ENCODE data around the gene CORIN. TPM values are rescaled to one million over a fixed set of nuclear protein-coding genes. Genes with fewer than 3 reads are reported as not detected.
A peak's percentile ranks its signal among the peaks of the same experiment; 100 is the strongest.

Gene CORIN
- polyA plus RNA-seq, 1 donor from 2014 or later = 0.25 TPM

DNA sequence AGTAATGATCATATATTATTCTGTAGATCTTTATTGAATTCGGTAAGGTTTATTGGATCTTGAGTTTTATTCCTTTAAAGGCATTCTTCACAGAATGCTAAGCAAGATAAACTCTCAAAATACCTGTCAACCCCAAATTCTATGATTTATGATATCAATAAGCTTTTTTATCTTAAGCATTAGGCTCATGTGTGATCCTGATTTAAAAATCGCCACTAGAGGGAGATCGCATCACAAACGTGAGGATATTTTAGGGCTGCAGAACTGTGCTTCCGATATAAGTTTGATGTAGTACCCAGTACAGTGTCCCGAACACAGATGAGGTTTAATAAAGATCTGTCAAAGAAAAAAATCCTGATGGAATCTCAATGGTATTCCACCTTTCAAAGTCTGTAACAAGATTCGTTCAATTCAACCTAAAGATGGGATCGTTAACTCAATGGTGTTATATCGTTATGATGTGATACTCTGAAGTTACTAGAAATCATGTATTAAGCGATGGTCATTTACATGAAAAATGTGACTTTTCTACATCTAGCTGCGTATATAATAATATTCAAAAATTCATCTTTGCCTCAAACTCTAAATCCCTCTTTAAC, 169.0 kb downstream of the CORIN start:
- Histone ChIP-seq H3K9me2 (ENCODE audit: insufficient read depth, low read length) (no peaks in the 10 kb centered on the region), H3K9ac (ENCODE audit: low read length) (no peak overlapping the region), H3K4me2 (ENCODE audit: low read length) (no peak overlapping the region), H3K27ac (ENCODE audit: low read length) (no peak overlapping the region), H3K9me3 (ENCODE audit: low read length) (no peaks in the 10 kb centered on the region), H3K4me3 (ENCODE audit: low read length) (no peak overlapping the region), H3K79me2 (replicated peaks; ENCODE audit: insufficient read depth, low read length) (no peaks in the 10 kb centered on the region), H3F3A (ENCODE audit: insufficient read depth, low read length, poor library complexity, severe bottlenecking) (no peaks in the 10 kb centered on the region), H3K27me3 (ENCODE audit: insufficient read depth, low read depth, low read length) (no peaks in the 10 kb centered on the region), H2AFZ (ENCODE audit: low read depth, low read length) (no peak overlapping the region), H3K36me3 (ENCODE audit: insufficient read depth, low read length) (no peaks in the 10 kb centered on the region), H4K20me1 (ENCODE audit: insufficient read depth) (no peaks in the 10 kb centered on the region)
- TF ChIP-seq RAD21 (conservative IDR thresholded peaks at IDR 0.05) = peak; percentile 81
- peak; percentile 86 for TF ChIP-seq CTCF (IDR thresholded peaks at IDR 0.05; ENCODE audit: poor library complexity, severe bottlenecking)
- peak; percentile 86 for TF ChIP-seq SMC3 (conservative IDR thresholded peaks at IDR 0.05; ENCODE audit: poor library complexity)
- TF ChIP-seq TAF1 (IDR thresholded peaks at IDR 0.05; ENCODE audit: low read depth) = no peak

- Histone ChIP-seq H3K4me2 (ENCODE audit: low read length) (no peak overlapping the region), H4K20me1 (ENCODE audit: insufficient read depth) (no peaks in the 10 kb centered on the region), H3K27me3 (ENCODE audit: insufficient read depth, low read depth, low read length) (no peaks in the 10 kb centered on the region), H3K9ac (ENCODE audit: low read length) (no peak overlapping the region), H3K27ac (ENCODE audit: low read length) (no peak overlapping the region), H3K36me3 (ENCODE audit: insufficient read depth, low read length) (no peaks in the 10 kb centered on the region), H3K4me3 (ENCODE audit: low read length) (no peak overlapping the region), H3K79me2 (replicated peaks; ENCODE audit: insufficient read depth, low read length) (no peaks in the 10 kb centered on the region), H2AFZ (ENCODE audit: low read depth, low read length) (no peak overlapping the region), H3K9me3 (ENCODE audit: low read length) (no peaks in the 10 kb centered on the region), H3F3A (ENCODE audit: insufficient read depth, low read length, poor library complexity, severe bottlenecking) (no peaks in the 10 kb centered on the region), H3K9me2 (ENCODE audit: insufficient read depth, low read length) (no peaks in the 10 kb centered on the region)
- TF ChIP-seq POLR2AphosphoS5 (IDR thresholded peaks at IDR 0.05) = no peak
- TF ChIP-seq CTCF (IDR thresholded peaks at IDR 0.05; ENCODE audit: poor library complexity, severe bottlenecking) = no peak
- TF ChIP-seq TAF1 (IDR thresholded peaks at IDR 0.05; ENCODE audit: low read depth) = no peak
- TF ChIP-seq, protein P1, sequence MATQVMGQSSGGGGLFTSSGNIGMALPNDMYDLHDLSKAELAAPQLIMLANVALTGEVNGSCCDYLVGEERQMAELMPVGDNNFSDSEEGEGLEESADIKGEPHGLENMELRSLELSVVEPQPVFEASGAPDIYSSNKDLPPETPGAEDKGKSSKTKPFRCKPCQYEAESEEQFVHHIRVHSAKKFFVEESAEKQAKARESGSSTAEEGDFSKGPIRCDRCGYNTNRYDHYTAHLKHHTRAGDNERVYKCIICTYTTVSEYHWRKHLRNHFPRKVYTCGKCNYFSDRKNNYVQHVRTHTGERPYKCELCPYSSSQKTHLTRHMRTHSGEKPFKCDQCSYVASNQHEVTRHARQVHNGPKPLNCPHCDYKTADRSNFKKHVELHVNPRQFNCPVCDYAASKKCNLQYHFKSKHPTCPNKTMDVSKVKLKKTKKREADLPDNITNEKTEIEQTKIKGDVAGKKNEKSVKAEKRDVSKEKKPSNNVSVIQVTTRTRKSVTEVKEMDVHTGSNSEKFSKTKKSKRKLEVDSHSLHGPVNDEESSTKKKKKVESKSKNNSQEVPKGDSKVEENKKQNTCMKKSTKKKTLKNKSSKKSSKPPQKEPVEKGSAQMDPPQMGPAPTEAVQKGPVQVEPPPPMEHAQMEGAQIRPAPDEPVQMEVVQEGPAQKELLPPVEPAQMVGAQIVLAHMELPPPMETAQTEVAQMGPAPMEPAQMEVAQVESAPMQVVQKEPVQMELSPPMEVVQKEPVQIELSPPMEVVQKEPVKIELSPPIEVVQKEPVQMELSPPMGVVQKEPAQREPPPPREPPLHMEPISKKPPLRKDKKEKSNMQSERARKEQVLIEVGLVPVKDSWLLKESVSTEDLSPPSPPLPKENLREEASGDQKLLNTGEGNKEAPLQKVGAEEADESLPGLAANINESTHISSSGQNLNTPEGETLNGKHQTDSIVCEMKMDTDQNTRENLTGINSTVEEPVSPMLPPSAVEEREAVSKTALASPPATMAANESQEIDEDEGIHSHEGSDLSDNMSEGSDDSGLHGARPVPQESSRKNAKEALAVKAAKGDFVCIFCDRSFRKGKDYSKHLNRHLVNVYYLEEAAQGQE (IDR thresholded peaks at IDR 0.05; ENCODE audit: borderline replicate concordance) = no peak
- no peak for TF ChIP-seq EZH2 (IDR thresholded peaks at IDR 0.05; ENCODE audit: borderline replicate concordance, insufficient read depth, low read length, poor library complexity, severe bottlenecking)
- TF ChIP-seq EP300 (conservative IDR thresholded peaks at IDR 0.05; ENCODE audit: poor library complexity, severe bottlenecking) = no peak
- TF ChIP-seq MXI1 (conservative IDR thresholded peaks at IDR 0.05; ENCODE audit: poor library complexity, severe bottlenecking) = no peak
- TF ChIP-seq RAD21 (conservative IDR thresholded peaks at IDR 0.05) = no peak
- TF ChIP-seq SMC3 (conservative IDR thresholded peaks at IDR 0.05; ENCODE audit: poor library complexity) = no peak
Observed at GRCh38 chr4:47668256-47668655, 169.6 kb downstream of the CORIN start.
